GM23338 (cell line): Measurements from ENCODE around the gene MYO18A.

Source experiments
- EZH2phosphoT487 ChIP-seq: fragments of 200-600 bp; sonication (generic); IDR thresholded peaks from one replicate; pipeline ENCODE4 v1.8.1; 2018; ENCODE audit warnings: antibody characterized with exemption; ENCODE audit not compliant: unreplicated experiment
- POLR2AphosphoS5 ChIP-seq: IDR thresholded peaks from 2 replicates; pipeline ENCODE4 v1.6.1; 2016; ENCODE audit warnings: antibody characterized with exemption, low read depth
- TF ChIP-seq, protein P1 (sequence below), 2 experiments: fragments of 200-600 bp in 1 of 2; sonication (generic) in 1 of 2; conservative IDR thresholded peaks; 2 replicates each; pipeline versions ENCODE4 v1.5.1 to v1.6.1; 2016 to 2017; ENCODE audit warnings: antibody characterized with exemption in 2 of 2, low read depth in 2 of 2, mild to moderate bottlenecking in 2 of 2, moderate library complexity in 1 of 2
- TF ChIP-seq, protein P2 (sequence below): IDR thresholded peaks from one replicate; pipeline ENCODE4 v1.6.1; 2018; ENCODE audit warnings: antibody characterized with exemption; ENCODE audit not compliant: unreplicated experiment

DNA sequence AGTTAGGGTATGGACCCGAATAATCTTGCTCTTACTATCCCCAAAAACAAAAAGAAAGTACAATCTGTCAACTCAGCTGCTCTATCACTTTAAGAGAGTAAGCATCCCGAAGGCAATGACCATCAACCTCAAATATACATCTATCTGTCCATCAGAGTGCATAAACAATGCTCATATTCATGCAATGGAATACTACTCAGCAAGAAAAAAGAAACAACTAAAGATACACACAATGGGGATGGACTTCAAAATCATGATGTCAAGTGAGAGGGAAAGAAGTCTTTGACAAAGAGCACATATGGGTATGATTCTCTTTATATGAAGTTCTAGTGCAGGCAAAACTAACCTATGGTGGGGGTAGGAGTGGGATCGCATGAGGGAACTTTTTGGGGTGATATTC, 9.5 kb downstream of the MYO18A start:
- TF ChIP-seq, protein P1, sequence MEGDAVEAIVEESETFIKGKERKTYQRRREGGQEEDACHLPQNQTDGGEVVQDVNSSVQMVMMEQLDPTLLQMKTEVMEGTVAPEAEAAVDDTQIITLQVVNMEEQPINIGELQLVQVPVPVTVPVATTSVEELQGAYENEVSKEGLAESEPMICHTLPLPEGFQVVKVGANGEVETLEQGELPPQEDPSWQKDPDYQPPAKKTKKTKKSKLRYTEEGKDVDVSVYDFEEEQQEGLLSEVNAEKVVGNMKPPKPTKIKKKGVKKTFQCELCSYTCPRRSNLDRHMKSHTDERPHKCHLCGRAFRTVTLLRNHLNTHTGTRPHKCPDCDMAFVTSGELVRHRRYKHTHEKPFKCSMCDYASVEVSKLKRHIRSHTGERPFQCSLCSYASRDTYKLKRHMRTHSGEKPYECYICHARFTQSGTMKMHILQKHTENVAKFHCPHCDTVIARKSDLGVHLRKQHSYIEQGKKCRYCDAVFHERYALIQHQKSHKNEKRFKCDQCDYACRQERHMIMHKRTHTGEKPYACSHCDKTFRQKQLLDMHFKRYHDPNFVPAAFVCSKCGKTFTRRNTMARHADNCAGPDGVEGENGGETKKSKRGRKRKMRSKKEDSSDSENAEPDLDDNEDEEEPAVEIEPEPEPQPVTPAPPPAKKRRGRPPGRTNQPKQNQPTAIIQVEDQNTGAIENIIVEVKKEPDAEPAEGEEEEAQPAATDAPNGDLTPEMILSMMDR (conservative IDR thresholded peaks at IDR 0.05; ENCODE audit: low read depth in 2 of 2): no peak
- TF ChIP-seq EZH2phosphoT487: no peak
- TF ChIP-seq, protein P2, sequence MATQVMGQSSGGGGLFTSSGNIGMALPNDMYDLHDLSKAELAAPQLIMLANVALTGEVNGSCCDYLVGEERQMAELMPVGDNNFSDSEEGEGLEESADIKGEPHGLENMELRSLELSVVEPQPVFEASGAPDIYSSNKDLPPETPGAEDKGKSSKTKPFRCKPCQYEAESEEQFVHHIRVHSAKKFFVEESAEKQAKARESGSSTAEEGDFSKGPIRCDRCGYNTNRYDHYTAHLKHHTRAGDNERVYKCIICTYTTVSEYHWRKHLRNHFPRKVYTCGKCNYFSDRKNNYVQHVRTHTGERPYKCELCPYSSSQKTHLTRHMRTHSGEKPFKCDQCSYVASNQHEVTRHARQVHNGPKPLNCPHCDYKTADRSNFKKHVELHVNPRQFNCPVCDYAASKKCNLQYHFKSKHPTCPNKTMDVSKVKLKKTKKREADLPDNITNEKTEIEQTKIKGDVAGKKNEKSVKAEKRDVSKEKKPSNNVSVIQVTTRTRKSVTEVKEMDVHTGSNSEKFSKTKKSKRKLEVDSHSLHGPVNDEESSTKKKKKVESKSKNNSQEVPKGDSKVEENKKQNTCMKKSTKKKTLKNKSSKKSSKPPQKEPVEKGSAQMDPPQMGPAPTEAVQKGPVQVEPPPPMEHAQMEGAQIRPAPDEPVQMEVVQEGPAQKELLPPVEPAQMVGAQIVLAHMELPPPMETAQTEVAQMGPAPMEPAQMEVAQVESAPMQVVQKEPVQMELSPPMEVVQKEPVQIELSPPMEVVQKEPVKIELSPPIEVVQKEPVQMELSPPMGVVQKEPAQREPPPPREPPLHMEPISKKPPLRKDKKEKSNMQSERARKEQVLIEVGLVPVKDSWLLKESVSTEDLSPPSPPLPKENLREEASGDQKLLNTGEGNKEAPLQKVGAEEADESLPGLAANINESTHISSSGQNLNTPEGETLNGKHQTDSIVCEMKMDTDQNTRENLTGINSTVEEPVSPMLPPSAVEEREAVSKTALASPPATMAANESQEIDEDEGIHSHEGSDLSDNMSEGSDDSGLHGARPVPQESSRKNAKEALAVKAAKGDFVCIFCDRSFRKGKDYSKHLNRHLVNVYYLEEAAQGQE: no peak
- TF ChIP-seq POLR2AphosphoS5: no peak
